HCT116 (cell line): ENCODE measurements around the gene TMEM87A. TPM values are rescaled to one million over a fixed set of nuclear protein-coding genes. Genes with fewer than 3 reads are reported as not detected.

ENCODE experiments used
- ATAC-seq: fragments of 200-7000 bp; cut with Tn5 transposase; 2 replicates; pipeline ENCODE4 v1.9.1; 2020; ENCODE audit warnings: mild to moderate bottlenecking, moderate library complexity
- BruUV-seq: library from RNA; stranded (reverse); fragments of 400-500 nt; replicated peaks from 2 replicates; lab custom pipeline; 2021; lab: Mats Ljungman, UMichigan
- CTCF ChIA-PET: fragments of 300-600 bp; sonication (Branson Sonifier 250); formaldehyde crosslinking; loops from one replicate; lab custom pipeline; 2021; ENCODE audit warnings: antibody characterized with exemption; lab: Charles Lee
- POLR2A ChIA-PET: fragments of 300-600, 350-600 bp; sonication (Branson Sonifier 250); formaldehyde crosslinking; loops from one replicate; lab custom pipeline; 2021; ENCODE audit warnings: antibody characterized with exemption; lab: Charles Lee
- RAD21 ChIA-PET, 2 experiments: fragments of 300-600 bp; sonication (Branson Sonifier 250); formaldehyde crosslinking; loops; one replicate each; lab custom pipeline; 2023; ENCODE audit warnings: low total read pairs in 2 of 2; ENCODE audit not compliant: uncharacterized antibody in 2 of 2, unreplicated experiment in 2 of 2, low non-redundant PET in 1 of 2; lab: Charles Lee
- DNase-seq: peaks from one replicate; pipeline ENCODE4 v3.0.0-alpha.2; 2010; ENCODE audit warnings: low read depth, low spot score
- H2AFZ ChIP-seq: fragments of 200-600 bp; shearing (Covaris generic), sonication (generic); 2 replicates; pipeline ENCODE4 v1.6.1; 2017; ENCODE audit warnings: low read depth, mixed run types, mixed read lengths, antibody characterized with exemption, low read length; ENCODE audit not compliant: poor library complexity, severe bottlenecking
- H3K27ac ChIP-seq: 2 replicates; pipeline ENCODE4 v1.5.1; 2012; ENCODE audit warnings: low read depth, low read length
- H3K27me3 ChIP-seq: fragments of 200-600 bp; sonication (generic); 2 replicates; pipeline ENCODE4 v1.6.1; 2016; ENCODE audit warnings: mixed run types, low read length, mixed read lengths; ENCODE audit not compliant: insufficient read depth
- H3K36me3 ChIP-seq, 2 experiments: fragments of 200-500 bp in 1 of 2; fragments of 200-600 bp in 1 of 2; sonication (Bioruptor generic) in 1 of 2; sonication (generic) in 1 of 2; 2 replicates each; pipeline versions ENCODE4 v1.5.1 to v1.6.1; 2014 to 2016; ENCODE audit warnings: low read length in 2 of 2, inconsistent platforms in 1 of 2, mixed read lengths in 1 of 2, mixed run types in 1 of 2; ENCODE audit not compliant: insufficient read depth in 2 of 2, control insufficient read depth in 1 of 2
- H3K4me1 ChIP-seq, 2 experiments: fragments of 200-600 bp in 1 of 2; sonication (generic) in 1 of 2; 2 replicates each; pipeline versions ENCODE4 v1.5.1 to v1.6.1; 2012 to 2017; ENCODE audit warnings: low read length in 2 of 2, inconsistent platforms in 1 of 2, mild to moderate bottlenecking in 1 of 2, mixed read lengths in 1 of 2, mixed run types in 1 of 2, moderate library complexity in 1 of 2; ENCODE audit not compliant: insufficient read depth in 2 of 2, control insufficient read depth in 1 of 2
- H3K4me2 ChIP-seq: fragments of 200-600 bp; sonication (generic); 2 replicates; pipeline ENCODE4 v1.6.1; 2017; ENCODE audit warnings: mixed run types, low read length, mixed read lengths
- H3K4me3 ChIP-seq, 2 experiments: fragments of 200-600 bp in 1 of 2; sonication (generic) in 1 of 2; replicated peaks in 1 of 2; 2 replicates each; pipeline ENCODE4 v1.5.1; 2011 to 2016; ENCODE audit warnings: low read length in 2 of 2, control low read depth in 1 of 2, low read depth in 1 of 2, mild to moderate bottlenecking in 1 of 2, mixed read lengths in 1 of 2, mixed run types in 1 of 2
- H3K79me2 ChIP-seq: fragments of 200-600 bp; sonication (generic); 2 replicates; pipeline ENCODE4 v1.6.1; 2017; ENCODE audit warnings: mild to moderate bottlenecking, mixed run types, low read length, moderate library complexity, mixed read lengths; ENCODE audit not compliant: insufficient read depth
- H3K9ac ChIP-seq: fragments of 200-600 bp; sonication (generic); 2 replicates; pipeline ENCODE4 v1.6.1; 2016; ENCODE audit warnings: low read length, mixed read lengths
- H3K9me2 ChIP-seq: fragments of 200-600 bp; sonication (generic), shearing (Covaris generic); 2 replicates; pipeline ENCODE4 v1.6.1; 2017; ENCODE audit warnings: mixed run types, mild to moderate bottlenecking, moderate library complexity; ENCODE audit not compliant: insufficient read depth
- H3K9me3 ChIP-seq, 2 experiments: fragments of 200-500 bp in 1 of 2; fragments of 200-600 bp in 1 of 2; sonication (Bioruptor generic) in 1 of 2; sonication (generic) in 1 of 2; 2 replicates each; pipeline ENCODE4 v1.6.1; 2014 to 2017; ENCODE audit warnings: low read length in 2 of 2, mixed read lengths in 2 of 2, inconsistent platforms in 1 of 2, low read depth in 1 of 2, mild to moderate bottlenecking in 1 of 2, mixed run types in 1 of 2, moderate library complexity in 1 of 2; ENCODE audit not compliant: control insufficient read depth in 1 of 2, insufficient read depth in 1 of 2
- H4K20me1 ChIP-seq: fragments of 200-600 bp; sonication (generic), shearing (Covaris generic); 2 replicates; pipeline ENCODE4 v1.6.1; 2017; ENCODE audit warnings: mixed run types, mild to moderate bottlenecking, moderate library complexity; ENCODE audit not compliant: insufficient read depth
- ATF3 ChIP-seq: IDR thresholded peaks from 2 replicates; pipeline ENCODE4 v1.6.1; 2012
- CBX3 ChIP-seq: IDR thresholded peaks from 2 replicates; pipeline ENCODE4 v1.6.1; 2012; ENCODE audit warnings: low read depth
- CEBPB ChIP-seq: IDR thresholded peaks from 2 replicates; pipeline ENCODE4 v1.6.1; 2012; ENCODE audit warnings: low read depth
- ELF1 ChIP-seq: IDR thresholded peaks from 2 replicates; pipeline ENCODE4 v1.6.1; 2012; ENCODE audit warnings: low read depth, borderline replicate concordance
- EZH2phosphoT487 ChIP-seq: fragments of 200-600 bp; IDR thresholded peaks from 2 replicates; pipeline ENCODE4 v1.6.1; 2018; ENCODE audit warnings: antibody characterized with exemption, borderline replicate concordance
- JUND ChIP-seq: IDR thresholded peaks from 2 replicates; pipeline ENCODE4 v1.6.1; 2012
- POLR2AphosphoS5 ChIP-seq: IDR thresholded peaks from 2 replicates; pipeline ENCODE4 v1.6.1; 2011; ENCODE audit warnings: mild to moderate bottlenecking, low read depth, low read length, moderate library complexity
- RAD21 ChIP-seq: IDR thresholded peaks from 2 replicates; pipeline ENCODE4 v1.6.1; 2012; ENCODE audit warnings: low read depth, mild to moderate bottlenecking
- REST ChIP-seq: IDR thresholded peaks from 2 replicates; pipeline ENCODE4 v1.6.1; 2012; ENCODE audit warnings: low read depth
- SRF ChIP-seq: IDR thresholded peaks from 2 replicates; pipeline ENCODE4 v1.6.1; 2012; ENCODE audit warnings: low read depth
- TCF7L2 ChIP-seq: IDR thresholded peaks from 2 replicates; pipeline ENCODE4 v1.7.0; 2011; ENCODE audit warnings: borderline replicate concordance, inconsistent platforms; ENCODE audit not compliant: insufficient read depth, insufficient read length; ENCODE audit errors: extremely low read depth
- ZBTB33 ChIP-seq: IDR thresholded peaks from 2 replicates; pipeline ENCODE4 v1.6.1; 2011; ENCODE audit warnings: mild to moderate bottlenecking, low read length, moderate library complexity; ENCODE audit not compliant: insufficient replicate concordance; ENCODE audit errors: extremely low read depth
- intact Hi-C: fragments of 100-400 bp; cut with micrococcal nuclease; formaldehyde crosslinking; loops from 2 replicates; pipeline ENCODE4 v1.10.0; 2022
- total RNA-seq: library from RNA; stranded (reverse); gene quantifications from one replicate; pipeline ENCODE4 v1.2.1, GENCODE V29; 2021; ENCODE audit not compliant: unreplicated experiment

Gene TMEM87A
- total RNA-seq, 1 experiment from 2014 or later, result 44.0 TPM

- Histone ChIP-seq H3K9me3 (no peaks in the 10 kb centered on the region), H2AFZ (no peak overlapping the region), H3K36me3 (peaks cover 0 to 6% of the 10 kb centered on the region in 2 experiments; a peak in 3 of 4 replicates), H3K4me2 (no peak overlapping the region), H3K27ac (no peak overlapping the region), H3K27me3 (no peaks in the 10 kb centered on the region), H3K4me3 (no peak overlapping the region), H4K20me1 (no peaks in the 10 kb centered on the region), H3K9ac (no peak overlapping the region), H3K4me1 (no peaks in the 10 kb centered on the region), H3K9me2 (no peaks in the 10 kb centered on the region), H3K79me2 (0 out of 2 replicates have a peak, but pooled peaks cover 3% of the 10 kb centered on the region)
- RAD21 ChIA-PET, result no interaction called here
- BruUV-seq, result no TSS peak
- POLR2A ChIA-PET, result no interaction called here
- ATAC-seq (no peak), DNase-seq (no peak)
- intact Hi-C loops, result no loop called here
- CTCF ChIA-PET, result no interaction called here
- peak; percentile 22; the same call in 1 of the 2 replicates for TF ChIP-seq CEBPB
- no peak for TF ChIP-seq SRF
Observed at GRCh38 chr15:42194513-42194912, 78.7 kb downstream of the TMEM87A start.

GRCh38 chr15:42193383-42193782, 79.8 kb downstream of the TMEM87A start:
- ChIA-PET CTCF (no interaction called here), POLR2A (no interaction called here), RAD21 (no interaction called here)
- no TSS peak for BruUV-seq
- H3K4me1 ChIP-seq, result no peaks in the 10 kb centered on the region
- no peaks in the 10 kb centered on the region for H3K9me3 ChIP-seq
- H3K79me2 ChIP-seq, result 0 out of 2 replicates have a peak, but pooled peaks cover 3% of the 10 kb centered on the region
- H3K4me2 ChIP-seq, result no peak overlapping the region
- intact Hi-C loops, result no loop called here
- TF ChIP-seq CEBPB, result no peak
- no peak for TF ChIP-seq ZBTB33
- TF ChIP-seq EZH2phosphoT487, result no peak
- no peak for TF ChIP-seq CBX3
- TF ChIP-seq ATF3, result no peak
- no peak for TF ChIP-seq ELF1
- no peak for TF ChIP-seq POLR2AphosphoS5
- no peak for TF ChIP-seq TCF7L2
- no peak for TF ChIP-seq RAD21
- no peak for TF ChIP-seq JUND
- TF ChIP-seq REST, result no peak
- H4K20me1 ChIP-seq, result no peaks in the 10 kb centered on the region
- H2AFZ ChIP-seq, result no peak overlapping the region
- DNase-seq (no peak), ATAC-seq (no peak)
- H3K4me3 ChIP-seq, result no peak overlapping the region
- H3K27ac ChIP-seq, result no peak overlapping the region
- no peaks in the 10 kb centered on the region for H3K27me3 ChIP-seq
- no peaks in the 10 kb centered on the region for H3K9me2 ChIP-seq
- H3K9ac ChIP-seq, result no peak overlapping the region
- peaks cover 0 to 6% of the 10 kb centered on the region in 2 experiments; a peak in 3 of 4 replicates for H3K36me3 ChIP-seq
